NCI-H69 (cell line): ENCODE data around the gene COPZ1.
A peak's percentile ranks its signal among the peaks of the same experiment; 100 is the strongest.
"Not testable (repeated sequence)": the region's sequence is repeated elsewhere in the genome, so short reads cannot be mapped to it uniquely, and the experiment has no call there.

Experiments
- DNase-seq: peaks from one replicate; lab custom pipeline; 2025; lab: John Stamatoyannopoulos, UW

Gene COPZ1

GRCh38 chr12:54331461-54331860 lies 6.5 kb downstream of the COPZ1 start:
- DNase-seq: no peak

GRCh38 chr12:54333420-54334034 lies 8.6 kb downstream of the COPZ1 start:
- no peak for DNase-seq

- DNase-seq: peak; percentile 75
Observed at GRCh38 chr12:54337280-54337842, 12.4 kb downstream of the COPZ1 start.

- DNase-seq: no peak
Observed at GRCh38 chr12:54337854-54338650, 13.1 kb downstream of the COPZ1 start.

GRCh38 chr12:54338698-54339296 lies 13.9 kb downstream of the COPZ1 start:
- DNase-seq: no peak

- no peak for DNase-seq
Observed at GRCh38 chr12:54340846-54341245, 15.9 kb downstream of the COPZ1 start.

- peak; percentile 93 for DNase-seq
Observed at GRCh38 chr12:54341378-54342300, 16.7 kb downstream of the COPZ1 start.

- DNase-seq: no peak
Observed at GRCh38 chr12:54349036-54349435, 24.1 kb downstream of the COPZ1 start.

- DNase-seq: peak; percentile 49
Observed at GRCh38 chr12:54349679-54350078, 24.7 kb downstream of the COPZ1 start.

- DNase-seq: no peak
Observed at GRCh38 chr12:54350743-54351142, 25.8 kb downstream of the COPZ1 start.

GRCh38 chr12:54351341-54351740 lies 26.4 kb downstream of the COPZ1 start:
- peak; percentile 67 for DNase-seq

- DNase-seq: peak; percentile 99
Observed at GRCh38 chr12:54352022-54352531, 27.1 kb downstream of the COPZ1 start.

- DNase-seq: peak; percentile 97
Observed at GRCh38 chr12:54352891-54353874, 28.3 kb downstream of the COPZ1 start.

GRCh38 chr12:54354271-54354670 lies 29.3 kb downstream of the COPZ1 start:
- DNase-seq: not testable (repeated sequence)

- DNase-seq: peak; percentile 41
Observed at GRCh38 chr12:54355104-54355815, 30.3 kb downstream of the COPZ1 start.

GRCh38 chr12:54356228-54356627 lies 31.3 kb downstream of the COPZ1 start:
- DNase-seq: no peak

GRCh38 chr12:54356951-54357356 lies 32.0 kb downstream of the COPZ1 start:
- peak; percentile 76 for DNase-seq

- peak; percentile 83 for DNase-seq
Observed at GRCh38 chr12:54357506-54358190, 32.7 kb downstream of the COPZ1 start.
